LoVo (cell line): ENCODE results near the gene THSD8.
"Not testable (repeated sequence)": the region's sequence is repeated elsewhere in the genome, so short reads cannot be mapped to it uniquely, and the experiment has no call there.

ENCODE experiments used
- DNase-seq: peaks from one replicate; pipeline ENCODE4 v3.0.0-alpha.2; 2016; ENCODE audit warnings: low spot score

THSD8 gene

DNA sequence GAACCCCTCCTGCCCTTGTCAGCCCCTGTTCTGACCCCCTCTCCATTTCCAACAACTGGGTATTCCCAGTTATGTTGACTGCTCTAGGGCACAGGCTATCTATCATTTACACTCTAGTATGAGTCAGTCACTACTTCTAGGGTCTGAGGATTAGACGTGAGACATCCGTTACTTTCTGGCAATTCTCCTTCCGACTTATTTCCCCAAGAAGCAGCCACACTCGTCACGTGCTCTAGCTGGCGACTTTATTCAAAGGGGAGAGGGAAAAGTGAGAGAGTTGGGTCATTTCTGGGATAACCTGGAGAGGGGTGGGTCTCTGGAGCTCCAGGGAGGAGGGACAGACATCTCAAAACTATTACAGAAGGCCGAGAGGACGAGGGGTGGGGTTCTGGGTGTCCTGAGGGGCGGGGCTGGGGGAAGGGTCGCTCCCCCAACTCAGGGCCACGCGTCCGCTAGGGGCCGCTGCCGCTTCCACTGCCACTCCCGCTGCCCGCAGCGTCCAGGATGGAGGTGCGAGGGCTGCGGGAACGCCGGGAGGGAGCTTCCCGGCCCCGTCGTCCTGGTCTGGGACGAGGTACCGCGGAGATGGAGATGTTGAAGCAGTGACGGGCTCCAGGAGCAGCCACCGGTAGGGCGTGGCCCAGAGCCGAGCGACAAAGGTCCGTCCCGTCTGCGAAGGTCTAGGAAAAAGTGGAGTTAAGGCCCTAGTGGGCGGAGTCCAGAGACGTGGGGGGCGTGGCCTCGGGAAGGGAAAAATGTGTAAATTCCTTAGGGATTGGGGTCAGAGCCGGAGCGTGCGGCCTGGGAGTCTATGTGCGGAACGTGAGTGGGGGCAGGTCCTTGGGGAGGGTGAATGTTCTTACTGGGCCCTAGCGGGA, 23.6 kb downstream of the THSD8 start:
- DNase-seq: no peak

DNA sequence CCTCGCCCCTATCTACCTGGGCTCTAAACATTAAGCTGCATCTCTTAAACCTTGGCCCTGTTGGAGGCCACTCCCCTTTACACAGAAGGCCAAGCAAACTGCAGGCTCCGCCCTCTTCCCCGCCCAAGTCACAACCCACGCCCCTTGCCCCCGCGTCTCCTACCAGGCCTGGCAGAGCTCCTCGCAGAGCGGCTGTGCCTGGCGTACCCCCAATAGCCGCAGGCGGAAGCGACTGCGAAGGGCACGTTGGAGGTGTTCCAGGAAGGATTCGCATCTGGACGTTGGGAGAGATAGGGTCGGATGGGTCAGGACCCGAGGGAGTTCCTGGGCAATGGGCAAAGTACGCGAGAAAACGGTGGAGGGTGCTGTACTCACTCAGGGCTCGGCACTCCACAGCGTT, 26.6 kb downstream of the THSD8 start:
- no peak for DNase-seq

DNA sequence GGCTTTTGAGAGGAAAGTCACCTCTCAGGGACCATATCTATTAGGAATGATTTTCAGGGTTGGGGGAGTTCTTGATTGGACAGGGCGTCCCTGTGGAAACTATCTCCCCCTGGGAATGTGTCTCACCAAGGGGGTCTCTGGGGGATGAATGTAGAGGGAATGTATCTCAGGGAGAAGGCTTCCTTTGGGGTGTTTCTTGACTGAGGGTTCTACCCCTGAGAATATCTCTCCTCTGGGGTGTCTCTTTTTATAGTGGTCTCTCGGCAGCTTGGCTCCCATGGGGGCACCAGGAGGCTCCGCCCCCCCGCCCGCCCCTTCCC, 31.5 kb downstream of the THSD8 start:
- DNase-seq: no peak

DNA sequence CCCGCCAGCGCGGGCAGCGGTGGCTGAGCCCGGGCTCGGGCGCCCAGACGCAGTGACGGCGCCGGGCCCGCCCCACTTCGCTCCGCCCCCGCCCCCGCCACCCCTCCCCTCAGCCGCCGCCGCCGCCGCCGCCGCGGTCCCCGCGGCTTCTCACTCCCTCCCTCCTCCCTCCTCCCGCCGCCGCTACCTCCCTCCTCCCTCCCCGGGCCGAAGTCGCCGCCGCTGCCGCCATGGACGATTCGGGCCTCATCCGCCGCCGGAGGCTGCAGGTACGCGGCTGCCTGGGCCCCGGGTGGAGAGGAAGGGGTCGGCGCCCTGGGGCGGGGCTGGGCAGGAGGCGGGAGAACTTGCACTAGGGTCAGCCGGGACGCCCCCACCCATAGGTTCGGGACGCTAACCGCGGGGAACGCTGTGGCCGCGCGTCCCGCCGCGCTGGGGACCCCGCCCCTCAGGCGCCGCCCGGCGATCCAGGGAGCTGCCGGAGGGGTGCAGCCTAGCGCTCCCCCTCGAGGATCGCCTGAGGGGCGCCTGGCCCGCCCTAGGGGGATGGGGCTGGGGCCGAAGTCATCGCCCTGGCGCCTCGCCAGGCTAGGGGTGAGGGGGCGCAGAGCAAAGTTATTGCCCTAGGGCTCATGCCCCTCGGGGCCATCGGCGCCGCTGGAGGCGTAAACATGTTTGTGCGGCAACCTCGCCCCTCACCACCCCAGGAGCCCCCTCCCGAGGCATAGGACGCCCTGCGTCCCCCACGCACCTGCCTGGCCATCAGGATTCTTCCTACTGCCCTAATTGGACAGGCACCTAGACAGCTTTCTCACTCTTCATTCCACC, 32.1 kb downstream of the THSD8 start:
- DNase-seq: peak; percentile 53

DNA sequence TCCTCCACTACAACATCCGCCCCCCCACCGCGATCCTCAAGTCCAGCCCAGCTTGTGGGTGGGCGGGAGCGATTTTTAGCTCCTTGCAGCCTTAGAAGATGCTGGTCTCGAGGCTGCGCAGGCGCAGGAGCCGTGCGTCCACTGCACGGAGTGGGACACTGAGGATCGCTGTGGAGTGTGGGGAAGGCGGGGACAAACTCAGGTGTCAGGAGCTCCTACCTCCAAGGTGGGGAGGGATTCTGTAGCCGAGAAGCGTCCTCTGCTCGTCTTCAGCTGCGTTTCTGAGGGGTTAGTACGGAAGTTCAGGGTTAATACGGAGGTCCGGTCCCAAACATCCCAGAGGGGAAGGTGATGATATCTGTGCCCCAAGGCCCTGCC, 32.7 kb downstream of the THSD8 start, which contains the start of gene RTBDN:
RTBDN (minus strand) TSS at position 14 of the 378 bp plus-strand sequence. CDS start 4,600 bp downstream, outside the sequence.
- DNase-seq: no peak

DNA sequence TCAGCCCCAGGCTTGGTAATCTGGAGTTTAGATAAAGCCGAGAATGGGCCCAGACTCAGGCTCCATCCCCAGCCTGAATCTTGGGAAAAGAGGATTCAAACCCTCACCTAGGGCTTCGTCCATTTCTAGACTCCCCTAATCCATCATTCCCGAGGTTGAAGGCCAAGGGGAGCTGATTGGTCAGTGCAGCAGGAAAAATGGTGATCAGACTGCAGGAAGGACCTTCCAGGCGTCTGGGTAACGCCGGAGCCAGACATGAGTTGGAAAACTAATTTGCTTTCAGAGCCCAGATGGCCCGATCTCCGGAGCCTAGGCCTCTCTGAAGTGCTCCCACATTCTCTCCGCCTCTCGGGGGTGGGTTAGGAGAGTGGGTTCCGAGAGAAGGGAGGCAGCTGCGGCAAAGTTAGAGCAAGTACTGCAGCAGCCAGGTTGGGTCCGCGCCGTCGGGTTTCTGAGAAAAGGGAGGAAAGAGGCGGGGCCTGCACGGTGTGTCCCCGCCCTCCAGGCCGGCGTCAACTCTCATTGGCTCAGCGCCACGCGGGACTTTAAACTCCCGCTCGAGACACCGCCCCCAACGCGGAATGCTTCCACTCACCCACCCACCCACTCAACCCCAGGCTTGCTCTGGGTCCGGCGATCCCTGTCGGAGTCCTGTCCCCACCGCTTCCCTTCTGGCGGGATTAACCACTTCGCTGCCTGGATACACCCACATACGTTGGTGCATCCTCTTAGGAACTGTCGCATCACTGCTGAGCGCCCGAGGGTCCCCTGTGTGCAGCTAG, 33.3 kb downstream of the THSD8 start:
- DNase-seq: no peak

DNA sequence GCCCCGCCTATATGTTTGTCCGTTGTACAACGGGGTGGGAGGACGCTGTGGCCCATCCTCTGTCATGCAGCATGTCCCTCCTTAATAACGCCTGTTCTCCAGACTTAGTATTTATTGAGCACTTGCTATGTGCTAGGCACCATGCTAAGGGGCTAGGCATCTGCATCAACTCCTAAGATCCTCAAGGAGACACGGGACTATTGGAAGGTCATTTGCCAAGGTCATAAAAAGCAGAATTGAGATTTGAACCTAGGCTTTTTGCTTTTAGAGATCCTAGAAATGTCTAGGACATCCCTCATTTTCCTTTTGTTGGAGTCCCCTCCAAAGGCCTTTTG, 34.6 kb downstream of the THSD8 start:
- no peak for DNase-seq

DNA sequence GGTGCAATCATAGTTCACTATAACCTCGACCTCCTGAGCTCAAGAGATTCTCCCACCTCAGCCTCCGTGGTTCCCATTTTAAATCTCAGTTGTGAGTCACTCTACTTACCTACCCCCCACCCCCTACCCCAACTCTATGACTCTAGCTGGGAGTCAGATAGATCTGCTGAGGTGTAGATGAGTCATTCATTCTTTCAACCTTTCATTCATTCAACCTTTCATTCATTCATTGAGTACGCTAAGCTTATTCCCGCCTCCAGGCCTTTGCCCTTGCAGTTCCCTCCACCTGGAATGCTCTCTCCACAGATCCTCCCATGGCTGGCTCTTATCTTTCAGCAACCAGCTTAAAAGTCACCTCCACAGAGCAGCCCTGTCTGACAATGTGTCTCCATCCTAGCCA, 35.4 kb downstream of the THSD8 start:
- DNase-seq: no peak

DNA sequence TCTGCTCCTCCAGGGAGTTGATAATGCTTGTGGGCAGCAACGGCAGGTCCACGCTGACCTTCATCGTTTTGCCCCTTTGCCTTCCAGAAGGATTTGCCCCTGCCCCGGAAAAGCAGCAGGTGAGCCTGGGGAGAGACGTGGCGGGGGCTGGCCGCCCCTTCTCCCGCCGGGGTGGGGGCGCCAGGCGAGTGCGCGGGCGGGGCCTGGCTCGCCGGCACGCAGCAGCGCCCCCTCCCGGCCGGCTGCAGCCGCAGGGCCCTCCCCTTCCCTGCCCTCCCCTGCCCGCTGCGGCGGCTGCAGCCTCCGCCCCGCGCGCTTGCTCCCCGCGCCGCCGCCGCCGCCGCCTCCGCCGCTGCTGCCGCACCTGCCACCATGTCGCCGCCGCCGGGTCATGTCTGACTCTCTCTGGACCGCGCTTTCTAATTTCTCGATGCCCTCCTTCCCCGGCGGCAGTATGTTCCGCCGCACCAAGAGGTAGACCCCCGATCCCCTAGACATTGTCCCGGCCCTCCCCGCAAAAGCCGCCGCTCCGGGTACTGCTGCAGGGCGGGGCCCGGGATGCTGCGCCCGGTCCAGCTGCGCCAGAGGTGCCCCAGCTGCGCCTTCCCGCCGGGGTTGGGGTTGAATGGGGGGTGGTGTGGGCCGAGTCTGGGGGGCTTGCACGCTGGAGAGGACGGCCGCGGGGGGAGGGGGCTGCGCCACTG, 36.5 kb downstream of the THSD8 start, which contains the start of gene MAST1:
MAST1 (plus strand) TSS at position 334 of the 704 bp plus-strand sequence; CDS start at position 392, 58 bp downstream.
- peak; percentile 75 for DNase-seq

DNA sequence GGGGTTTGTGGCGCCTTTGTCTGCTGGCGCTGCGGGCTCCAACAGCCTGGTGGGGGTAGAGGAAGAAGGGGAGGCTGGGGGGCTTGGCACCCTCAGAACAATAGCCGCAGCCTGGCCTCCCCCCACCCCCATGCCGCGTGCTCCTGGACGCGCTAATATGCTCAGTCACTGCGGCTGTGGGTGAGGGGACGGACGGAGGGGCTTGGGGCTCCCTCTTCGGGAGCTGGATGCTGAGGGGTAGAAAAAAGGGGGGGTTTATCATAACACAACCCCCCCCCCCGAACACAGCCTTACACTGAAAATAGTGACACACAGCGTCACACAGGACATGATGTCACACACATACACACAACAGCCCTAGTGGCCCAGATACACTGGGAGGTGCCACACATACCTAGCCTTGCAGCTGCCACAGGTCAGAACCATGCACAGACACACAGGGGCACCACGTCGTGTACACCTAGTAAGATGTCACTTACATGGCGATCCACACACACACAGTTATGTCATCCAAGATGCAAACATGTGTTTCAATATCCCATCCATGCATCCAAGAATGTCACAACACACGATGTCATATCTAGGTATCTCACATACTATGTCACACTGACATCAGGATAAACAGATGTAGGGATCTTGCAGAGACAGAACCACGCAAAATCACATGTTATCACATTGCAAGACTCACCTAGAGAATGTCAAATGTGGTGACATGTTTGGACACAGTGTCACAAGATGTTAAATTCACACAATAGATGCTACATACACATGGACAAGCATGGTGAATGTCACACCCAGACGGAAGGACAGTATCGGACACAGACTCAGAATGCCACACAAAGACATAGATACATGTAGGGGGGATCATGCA, 37.3 kb downstream of the THSD8 start:
- no peak for DNase-seq

DNA sequence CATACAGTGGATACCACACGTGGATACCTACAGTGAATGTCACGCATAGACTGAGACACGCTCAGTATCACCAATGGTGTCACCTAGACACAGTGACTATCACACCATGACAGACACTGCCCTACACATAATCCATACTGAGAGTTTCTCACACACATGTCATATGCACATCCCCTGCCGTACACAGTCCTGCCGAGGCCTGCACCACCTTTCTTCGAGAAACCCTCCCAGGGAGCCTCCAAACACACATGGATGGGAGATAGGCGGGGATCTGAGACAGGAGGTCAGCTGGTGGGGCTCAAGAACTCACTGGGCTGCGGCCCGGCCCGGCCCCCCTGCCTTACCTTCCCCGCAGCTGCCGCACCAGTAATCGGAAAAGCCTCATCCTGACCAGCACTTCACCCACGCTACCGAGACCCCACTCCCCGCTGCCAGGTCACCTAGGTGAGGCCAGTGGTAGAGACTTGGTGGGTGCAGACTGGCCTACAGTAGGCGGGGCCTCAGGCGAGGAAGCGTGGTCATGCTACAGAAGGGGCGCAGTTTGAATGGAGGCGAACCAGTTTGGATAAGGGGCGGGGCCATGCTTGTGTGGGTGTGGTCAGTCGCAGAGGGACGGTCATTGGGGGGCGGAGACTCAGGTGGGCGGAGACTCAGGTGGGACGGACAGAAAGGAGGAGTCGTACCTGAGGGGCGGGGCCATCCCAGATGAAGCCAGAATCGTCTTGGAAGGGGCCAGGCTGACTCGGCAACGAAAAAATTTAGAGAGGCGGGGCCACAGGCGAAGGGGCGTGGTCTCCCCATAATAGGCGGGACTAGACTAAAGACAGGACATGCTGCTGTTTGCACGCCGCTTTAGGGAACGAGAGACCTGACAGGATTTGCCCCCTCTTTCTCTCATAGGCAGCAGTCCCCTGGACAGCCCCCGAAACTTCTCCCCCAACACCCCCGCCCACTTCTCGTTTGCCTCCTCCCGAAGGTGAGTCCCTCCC, 38.5 kb downstream of the THSD8 start:
- peak; percentile 67 for DNase-seq

DNA sequence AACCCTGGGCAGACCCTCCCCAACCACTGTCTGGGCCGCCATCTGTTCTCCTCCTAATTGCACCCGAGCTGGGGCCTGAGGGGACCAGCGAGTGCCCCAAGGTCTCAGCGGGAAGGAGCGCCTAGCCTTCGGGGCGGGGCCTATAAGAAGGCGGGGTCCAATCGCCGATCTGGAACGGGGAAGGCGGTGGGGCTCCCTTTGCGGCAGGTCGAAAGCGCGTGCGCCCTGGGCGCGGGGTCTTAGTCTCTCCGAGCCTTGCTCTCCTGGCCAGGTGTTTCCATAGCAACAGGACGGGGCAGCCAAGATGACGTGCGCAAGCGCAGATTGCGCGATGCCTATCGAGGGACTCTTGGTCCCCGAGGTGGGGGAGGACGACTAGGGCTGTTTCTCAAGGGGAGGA, 39.2 kb downstream of the THSD8 start:
- DNase-seq: no peak

DNA sequence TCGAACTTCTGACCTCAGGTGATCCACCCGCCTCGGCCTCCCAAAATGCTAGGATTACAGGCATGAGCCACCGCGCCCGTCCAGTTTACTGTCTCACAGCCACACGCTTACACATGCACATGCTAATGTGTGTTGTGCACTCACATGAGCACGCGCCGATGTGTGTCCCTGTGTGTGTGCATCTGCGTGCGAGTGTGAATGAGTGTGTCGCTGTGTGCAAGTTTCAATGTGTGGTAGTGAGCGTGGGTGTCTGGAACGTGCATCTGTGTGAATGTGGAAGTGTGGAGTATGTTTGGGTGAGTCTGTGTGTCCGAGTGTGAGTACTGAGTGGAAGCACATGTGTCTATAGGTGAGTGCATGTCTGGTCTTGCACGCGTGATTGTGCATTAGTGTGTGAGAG, 40.6 kb downstream of the THSD8 start:
- no peak for DNase-seq

DNA sequence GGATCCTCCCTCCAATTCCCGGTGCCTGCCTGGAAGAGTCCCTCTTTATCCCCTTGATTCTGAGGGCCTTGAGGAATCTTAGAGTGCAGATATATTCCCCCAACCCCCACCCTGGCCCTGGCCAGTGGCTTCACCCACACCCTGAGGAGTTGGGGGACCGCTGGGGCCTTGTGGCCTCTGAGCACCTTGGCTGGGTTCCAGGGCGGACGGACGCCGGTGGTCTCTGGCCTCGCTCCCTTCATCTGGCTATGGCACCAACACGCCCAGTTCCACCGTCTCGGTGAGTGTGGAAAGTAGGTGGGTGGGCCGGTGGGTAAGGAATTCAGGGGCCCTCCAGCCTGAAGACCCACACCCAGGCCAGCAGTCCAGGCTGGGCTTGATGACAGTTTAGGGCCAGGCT, 41.5 kb downstream of the THSD8 start:
- no peak for DNase-seq

DNA sequence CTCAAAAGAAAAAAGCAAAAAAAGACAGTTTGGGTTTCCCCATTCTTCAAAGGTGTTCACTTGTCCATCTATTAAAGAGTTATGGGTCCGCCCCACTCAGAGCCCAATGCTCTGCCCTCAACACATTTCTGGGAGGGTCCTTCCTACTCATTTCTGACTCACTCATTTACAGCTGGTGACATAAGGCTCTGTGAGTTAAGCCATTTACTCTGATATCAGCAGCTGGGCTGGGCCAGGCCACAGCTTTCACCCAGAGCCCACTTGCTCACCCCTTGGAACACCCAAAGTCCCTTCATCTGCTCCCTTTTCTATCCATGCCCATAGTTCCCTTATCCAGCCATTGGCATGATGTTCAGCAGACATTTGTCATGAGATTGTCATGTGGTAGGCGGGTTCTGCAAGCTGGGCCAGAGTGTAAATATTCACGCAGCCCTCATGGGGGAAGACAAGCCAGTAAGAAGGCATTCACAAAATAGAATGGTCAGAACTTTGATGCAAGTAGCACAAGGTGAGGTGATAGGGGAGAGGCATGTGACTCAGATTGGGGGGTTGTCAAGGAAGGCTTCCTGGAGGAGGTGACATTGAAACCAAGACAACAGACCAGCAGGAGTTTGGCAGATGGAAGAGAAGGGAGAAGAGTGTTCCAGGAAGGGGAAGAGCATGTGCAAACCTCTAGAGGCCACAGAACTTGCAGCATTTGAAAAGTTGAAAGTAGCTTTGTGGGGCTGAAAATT, 42.3 kb downstream of the THSD8 start:
- DNase-seq: no peak

DNA sequence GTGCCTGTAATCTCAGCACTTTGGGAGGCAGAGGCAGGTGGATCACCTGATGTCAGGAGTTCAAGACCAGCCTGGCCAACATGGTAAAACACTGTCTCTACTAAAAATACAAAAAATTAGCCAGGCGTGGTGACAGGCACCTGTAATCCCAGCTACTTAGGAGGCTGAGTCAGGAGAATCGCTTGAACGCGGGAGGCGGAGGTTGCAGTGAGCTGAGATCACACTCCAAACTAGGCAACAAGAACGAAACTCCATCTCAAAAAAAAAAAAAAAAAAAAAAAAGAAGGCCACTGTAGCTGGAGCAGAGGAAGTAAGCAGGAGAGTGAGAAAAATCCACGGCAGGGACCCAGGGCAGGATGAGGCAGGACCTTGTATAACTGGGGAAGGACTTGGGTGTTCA, 44.7 kb downstream of the THSD8 start:
- not testable (repeated sequence) for DNase-seq

DNA sequence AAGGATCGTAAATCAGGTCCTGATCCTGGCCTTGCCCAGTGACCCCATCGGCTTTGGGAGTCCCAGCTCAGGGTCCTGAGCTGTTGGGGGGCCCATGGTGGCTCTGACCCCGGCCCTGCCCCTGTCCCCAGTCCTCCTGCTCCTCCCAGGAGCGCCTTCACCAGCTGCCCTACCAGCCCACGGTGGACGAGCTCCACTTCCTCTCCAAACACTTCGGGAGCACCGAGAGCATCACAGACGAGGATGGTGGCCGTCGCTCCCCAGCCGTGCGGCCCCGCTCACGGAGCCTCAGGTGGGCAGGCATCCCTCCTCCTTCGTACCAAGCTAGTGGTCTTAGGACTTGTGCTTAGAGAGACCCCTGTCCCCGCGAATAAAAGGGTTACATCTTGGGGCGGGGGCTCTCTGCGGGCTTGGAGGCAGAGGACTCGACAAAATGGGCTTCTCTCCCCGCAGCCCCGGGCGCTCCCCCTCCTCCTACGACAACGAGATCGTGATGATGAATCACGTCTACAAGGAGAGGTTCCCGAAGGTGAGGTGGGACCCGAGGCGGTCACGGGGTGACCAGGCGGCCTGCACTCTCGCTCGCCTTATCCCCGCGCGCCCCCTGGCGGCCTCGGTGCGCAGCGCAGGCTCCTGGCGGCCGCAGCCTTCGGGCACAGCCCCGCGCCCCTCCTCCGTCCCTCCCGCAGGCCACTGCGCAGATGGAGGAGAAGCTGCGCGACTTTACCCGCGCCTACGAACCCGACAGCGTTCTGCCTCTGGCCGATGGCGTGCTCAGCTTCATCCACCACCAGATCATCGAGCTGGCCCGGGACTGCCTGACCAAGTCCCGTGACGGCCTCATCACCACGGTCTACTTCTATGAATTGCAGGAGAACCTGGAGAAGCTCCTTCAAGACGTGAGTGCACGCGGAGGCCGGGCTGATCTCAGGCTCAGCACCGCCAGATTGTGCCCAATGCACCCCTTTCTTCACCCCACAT, 45.6 kb downstream of the THSD8 start:
- DNase-seq: peak; percentile 82
